Neural cell (in vitro differentiated cells): ENCODE measurements around the gene SMTN. TPM values are rescaled to one million over a fixed set of nuclear protein-coding genes. Genes with fewer than 3 reads are reported as not detected.

ENCODE experiments used
- H2AFZ ChIP-seq: fragments of 200-600, 300-800 bp; sonication (generic), shearing (Covaris generic); 2 replicates; pipeline ENCODE4 v1.6.0; 2014; ENCODE audit warnings: low read depth, mild to moderate bottlenecking, antibody characterized with exemption, low read length, moderate library complexity
- H3F3A ChIP-seq: fragments of 200-600 bp; shearing (Covaris generic); 2 replicates; pipeline ENCODE4 v1.6.1; 2016; ENCODE audit warnings: mild to moderate bottlenecking, moderate library complexity, mixed read lengths, antibody characterized with exemption, low read length; ENCODE audit not compliant: insufficient read depth, poor library complexity, severe bottlenecking
- H3K27ac ChIP-seq: fragments of 200-600, 300-800 bp; sonication (generic), shearing (Covaris generic); 2 replicates; pipeline ENCODE4 v1.5.1; 2014; ENCODE audit warnings: mild to moderate bottlenecking, low read length, moderate library complexity
- H3K27me3 ChIP-seq: fragments of 300-800, 200-600 bp; sonication (generic), shearing (Covaris generic); 2 replicates; pipeline ENCODE4 v1.6.0; 2014; ENCODE audit warnings: mild to moderate bottlenecking, low read depth, low read length, moderate library complexity; ENCODE audit not compliant: insufficient read depth
- H3K36me3 ChIP-seq: fragments of 300-800, 200-600 bp; sonication (generic), shearing (Covaris generic); 2 replicates; pipeline ENCODE4 v1.5.1; 2014; ENCODE audit warnings: mild to moderate bottlenecking, antibody characterized with exemption, low read length, moderate library complexity; ENCODE audit not compliant: insufficient read depth
- H3K4me2 ChIP-seq: fragments of 300-800, 200-600 bp; sonication (generic), shearing (Covaris generic); 2 replicates; pipeline ENCODE4 v1.6.0; 2014; ENCODE audit warnings: mild to moderate bottlenecking, low read length
- H3K4me3 ChIP-seq: fragments of 300-800, 200-600 bp; sonication (generic), shearing (Covaris generic); 2 replicates; pipeline ENCODE4 v1.5.1; 2014; ENCODE audit warnings: mild to moderate bottlenecking, low read length, moderate library complexity
- H3K79me2 ChIP-seq: fragments of 200-600 bp; shearing (Covaris generic); replicated peaks from 2 replicates; pipeline ENCODE4 v1.6.0; 2014; ENCODE audit warnings: mild to moderate bottlenecking, low read length, moderate library complexity; ENCODE audit not compliant: insufficient read depth
- H3K9ac ChIP-seq: fragments of 300-800, 200-600 bp; sonication (generic), shearing (Covaris generic); 2 replicates; pipeline ENCODE4 v1.6.1; 2016; ENCODE audit warnings: mild to moderate bottlenecking, low read length, mixed read lengths
- H3K9me2 ChIP-seq: fragments of 200-600 bp; shearing (Covaris generic); 2 replicates; pipeline ENCODE4 v1.6.1; 2016; ENCODE audit warnings: mild to moderate bottlenecking, low read length, mixed read lengths; ENCODE audit not compliant: insufficient read depth
- H3K9me3 ChIP-seq: fragments of 200-600, 300-800 bp; sonication (generic), shearing (Covaris generic); 2 replicates; pipeline ENCODE4 v1.6.1; 2016; ENCODE audit warnings: mild to moderate bottlenecking, mixed run types, low read length, moderate library complexity, mixed read lengths
- H4K20me1 ChIP-seq: fragments of 200-600 bp; shearing (Covaris generic); 2 replicates; pipeline ENCODE4 v1.6.1; 2016; ENCODE audit warnings: mild to moderate bottlenecking, mixed run types; ENCODE audit not compliant: insufficient read depth
- EP300 ChIP-seq: fragments of 450-650 bp; conservative IDR thresholded peaks from 2 replicates; pipeline ENCODE4 v1.6.1; 2014; ENCODE audit warnings: antibody characterized with exemption, mild to moderate bottlenecking, moderate library complexity; ENCODE audit not compliant: poor library complexity, severe bottlenecking
- EZH2 ChIP-seq: fragments of 200-600, 300-800 bp; shearing (Covaris generic), sonication (generic); IDR thresholded peaks from 2 replicates; pipeline ENCODE4 v1.6.1; 2014; ENCODE audit warnings: antibody characterized with exemption, low read length, borderline replicate concordance, mild to moderate bottlenecking; ENCODE audit not compliant: insufficient read depth, poor library complexity, severe bottlenecking
- MXI1 ChIP-seq: fragments of 450-650 bp; conservative IDR thresholded peaks from 2 replicates; pipeline ENCODE4 v1.6.1; 2014; ENCODE audit warnings: antibody characterized with exemption, mild to moderate bottlenecking; ENCODE audit not compliant: poor library complexity, severe bottlenecking
- POLR2AphosphoS5 ChIP-seq: IDR thresholded peaks from 2 replicates; pipeline ENCODE4 v1.6.1; 2012
- RAD21 ChIP-seq: fragments of 450-650 bp; conservative IDR thresholded peaks from 2 replicates; pipeline ENCODE4 v1.6.1; 2014; ENCODE audit warnings: antibody characterized with exemption, mild to moderate bottlenecking, moderate library complexity
- REST ChIP-seq: IDR thresholded peaks from 2 replicates; pipeline ENCODE4 v1.6.1; 2012; ENCODE audit warnings: borderline replicate concordance
- SMC3 ChIP-seq: fragments of 450-650 bp; conservative IDR thresholded peaks from 2 replicates; pipeline ENCODE4 v1.6.1; 2014; ENCODE audit warnings: antibody characterized with exemption, mild to moderate bottlenecking, moderate library complexity; ENCODE audit not compliant: poor library complexity
- TAF1 ChIP-seq: IDR thresholded peaks from 2 replicates; pipeline ENCODE4 v1.6.1; 2012; ENCODE audit warnings: low read depth
- polyA plus RNA-seq: library from polyadenylated mRNA; depleted of rRNA; stranded (reverse); fragments of >200 nt; gene quantifications from 2 replicates; pipeline ENCODE4 v1.2.3, GENCODE V29; 2014
- TF ChIP-seq, protein P1 (sequence below): fragments of 450-650 bp; IDR thresholded peaks from 2 replicates; pipeline ENCODE4 v1.5.1; 2014; ENCODE audit warnings: antibody characterized with exemption, mild to moderate bottlenecking, moderate library complexity; ENCODE audit not compliant: poor library complexity, severe bottlenecking

SMTN gene
- polyA plus RNA-seq, 1 donor from 2014 or later: 3.4 TPM

GRCh38 chr22:31153357-31153756 is 72.2 kb downstream of the SMTN start:
- Histone ChIP-seq H3K79me2 (no peaks in the 10 kb centered on the region), H3K9me3 (no peaks in the 10 kb centered on the region), H3K27me3 (no peaks in the 10 kb centered on the region), H3K36me3 (no peaks in the 10 kb centered on the region), H2AFZ (no peak overlapping the region), H4K20me1 (no peaks in the 10 kb centered on the region), H3K4me3 (no peak overlapping the region), H3K4me2 (no peak overlapping the region), H3F3A (no peaks in the 10 kb centered on the region), H3K27ac (no peak overlapping the region), H3K9ac (no peak overlapping the region), H3K9me2 (no peaks in the 10 kb centered on the region)
- TF ChIP-seq EZH2: no peak
- no peak for TF ChIP-seq SMC3
- TF ChIP-seq, protein P1, sequence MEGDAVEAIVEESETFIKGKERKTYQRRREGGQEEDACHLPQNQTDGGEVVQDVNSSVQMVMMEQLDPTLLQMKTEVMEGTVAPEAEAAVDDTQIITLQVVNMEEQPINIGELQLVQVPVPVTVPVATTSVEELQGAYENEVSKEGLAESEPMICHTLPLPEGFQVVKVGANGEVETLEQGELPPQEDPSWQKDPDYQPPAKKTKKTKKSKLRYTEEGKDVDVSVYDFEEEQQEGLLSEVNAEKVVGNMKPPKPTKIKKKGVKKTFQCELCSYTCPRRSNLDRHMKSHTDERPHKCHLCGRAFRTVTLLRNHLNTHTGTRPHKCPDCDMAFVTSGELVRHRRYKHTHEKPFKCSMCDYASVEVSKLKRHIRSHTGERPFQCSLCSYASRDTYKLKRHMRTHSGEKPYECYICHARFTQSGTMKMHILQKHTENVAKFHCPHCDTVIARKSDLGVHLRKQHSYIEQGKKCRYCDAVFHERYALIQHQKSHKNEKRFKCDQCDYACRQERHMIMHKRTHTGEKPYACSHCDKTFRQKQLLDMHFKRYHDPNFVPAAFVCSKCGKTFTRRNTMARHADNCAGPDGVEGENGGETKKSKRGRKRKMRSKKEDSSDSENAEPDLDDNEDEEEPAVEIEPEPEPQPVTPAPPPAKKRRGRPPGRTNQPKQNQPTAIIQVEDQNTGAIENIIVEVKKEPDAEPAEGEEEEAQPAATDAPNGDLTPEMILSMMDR: no peak
- no peak for TF ChIP-seq POLR2AphosphoS5
- no peak for TF ChIP-seq EP300
- TF ChIP-seq TAF1: no peak
- no peak for TF ChIP-seq RAD21
- TF ChIP-seq REST: no peak
- no peak for TF ChIP-seq MXI1

Other genes starting within 250 kb of the SMTN start
- 15.1 and 16.2 TPM in 2 replicates for gene MORC2, start 112.5 kb upstream of the SMTN start, polyA plus RNA-seq
- 73.5 and 77.9 TPM in 2 replicates for gene TUG1, start 112.1 kb upstream of the SMTN start, polyA plus RNA-seq
- 6.3 and 6.6 TPM in 2 replicates for gene SELENOM, start 26.2 kb downstream of the SMTN start, polyA plus RNA-seq
- gene INPP5J, start 41.6 kb downstream of the SMTN start, polyA plus RNA-seq: 3.7 and 9.4 TPM in 2 replicates
- gene PLA2G3, start 59.2 kb downstream of the SMTN start, polyA plus RNA-seq: not detected in 2 replicates
- 38.5 and 42.2 TPM in 2 replicates for gene RNF185, start 78.9 kb downstream of the SMTN start, polyA plus RNA-seq
- 44.2 and 52.8 TPM in 2 replicates for gene LIMK2, start 131.0 kb downstream of the SMTN start, polyA plus RNA-seq
- gene PIK3IP1, start 211.2 kb downstream of the SMTN start, polyA plus RNA-seq: 32.0 and 38.4 TPM in 2 replicates